ENCODE results near the gene ARL15. TPM values are rescaled to one million over a fixed set of nuclear protein-coding genes. Genes with fewer than 3 reads are reported as not detected.
A peak's percentile ranks its signal among the peaks of the same experiment; 100 is the strongest.

Gene ARL15
- total and polyA plus RNA-seq, 9 of the 15 experiments (the other 6 are each of a cell fraction or from before 2014, with no cell fraction given), result 18.5 to 80.4 (median 57.0) TPM

- no peak for TF ChIP-seq GABPB1 (CRISPR knock-in tag; IDR thresholded peaks at IDR 0.05)
- TF ChIP-seq STAG1 (CRISPR knock-in tag; IDR thresholded peaks at IDR 0.05; ENCODE audit: borderline replicate concordance), result no peak
- TF ChIP-seq PRDM10 (IDR thresholded peaks at IDR 0.05; ENCODE audit: partially characterized antibody), result no peak
- peak; percentile 76 for TF ChIP-seq TCF3 (CRISPR knock-in tag; IDR thresholded peaks at IDR 0.05)
- peak; percentile 91 for TF ChIP-seq ZNF75A (CRISPR knock-in tag; IDR thresholded peaks at IDR 0.05)
- no peak for TF ChIP-seq NR3C1 (CRISPR knock-in tag; IDR thresholded peaks at IDR 0.05)
- TF ChIP-seq RBM34 (IDR thresholded peaks at IDR 0.05; ENCODE audit: borderline replicate concordance, insufficient read depth, low read length), result no peak
- TF ChIP-seq FOXK2 (conservative IDR thresholded peaks at IDR 0.05 in 1 of 2, IDR thresholded peaks at IDR 0.05 in 1 of 2; ENCODE audit: low read depth in 2 of 2), result no peak
- no peak for TF ChIP-seq GTF2E2 (tag; IDR thresholded peaks at IDR 0.05)
- no peak for TF ChIP-seq YBX1 (IDR thresholded peaks at IDR 0.05)
- TF ChIP-seq SOX6 (IDR thresholded peaks at IDR 0.05), result peak; percentile 39
- TF ChIP-seq NFIC (IDR thresholded peaks at IDR 0.05), result peak; percentile 32; the same call in 1 of the 2 replicates
- no peak for TF ChIP-seq ZNF212 (CRISPR knock-in tag; IDR thresholded peaks at IDR 0.05)
- no peak for TF ChIP-seq PYGO2 (tag; IDR thresholded peaks at IDR 0.05)
- no peak for TF ChIP-seq RNF219 (CRISPR knock-in tag; IDR thresholded peaks at IDR 0.05)
- peak; percentile 86 for TF ChIP-seq TEAD4 (IDR thresholded peaks at IDR 0.05; ENCODE audit: low read length)
- TF ChIP-seq TEAD4 (CRISPR knock-in tag; IDR thresholded peaks at IDR 0.05; ENCODE audit: borderline replicate concordance), result no peak
- no peak for TF ChIP-seq MCM2 (IDR thresholded peaks at IDR 0.05; ENCODE audit: low read depth)
- peak; percentile 64 for TF ChIP-seq SMARCA4 (IDR thresholded peaks at IDR 0.05)
- TF ChIP-seq, protein P1, sequence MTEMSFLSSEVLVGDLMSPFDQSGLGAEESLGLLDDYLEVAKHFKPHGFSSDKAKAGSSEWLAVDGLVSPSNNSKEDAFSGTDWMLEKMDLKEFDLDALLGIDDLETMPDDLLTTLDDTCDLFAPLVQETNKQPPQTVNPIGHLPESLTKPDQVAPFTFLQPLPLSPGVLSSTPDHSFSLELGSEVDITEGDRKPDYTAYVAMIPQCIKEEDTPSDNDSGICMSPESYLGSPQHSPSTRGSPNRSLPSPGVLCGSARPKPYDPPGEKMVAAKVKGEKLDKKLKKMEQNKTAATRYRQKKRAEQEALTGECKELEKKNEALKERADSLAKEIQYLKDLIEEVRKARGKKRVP (CRISPR knock-in tag; IDR thresholded peaks at IDR 0.05), result no peak
- TF ChIP-seq ZNF23 (CRISPR knock-in tag; IDR thresholded peaks at IDR 0.05), result no peak
- TF ChIP-seq BDP1 (IDR thresholded peaks at IDR 0.05; ENCODE audit: insufficient read depth, insufficient read length), result no peak
Observed at GRCh38 chr5:54294097-54294667, 16.2 kb downstream of the ARL15 start (continued).

All from K562 (cell line).